ENCODE results near the gene ADAMTS13.
"Not testable (repeated sequence)": the region's sequence is repeated elsewhere in the genome, so short reads cannot be mapped to it uniquely, and the experiment has no call there.

The ADAMTS13 gene

GRCh38 chr9:133385452-133385851 lies 36.7 kb upstream of the ADAMTS13 start:
- no peak for DNase-seq (ENCODE audit: low read depth, low spot score)
- H3K4me3 ChIP-seq (ENCODE audit: low read depth, low read length): no peak overlapping the region
- in situ Hi-C loops (cut with HindIII; ENCODE audit: low sequenced_read_pairs): no loop called here
- TF ChIP-seq CTCF (IDR thresholded peaks at IDR 0.05; ENCODE audit: low read depth, low read length): no peak

- H3K4me3 ChIP-seq (ENCODE audit: low read depth, low read length): no peak overlapping the region
- TF ChIP-seq CTCF (IDR thresholded peaks at IDR 0.05; ENCODE audit: low read depth, low read length): no peak
- in situ Hi-C loops (cut with HindIII; ENCODE audit: low sequenced_read_pairs): no loop called here
- DNase-seq (ENCODE audit: low read depth, low spot score): no peak
Measured at GRCh38 chr9:133386338-133386737, 35.8 kb upstream of the ADAMTS13 start.

- TF ChIP-seq CTCF (IDR thresholded peaks at IDR 0.05; ENCODE audit: low read depth, low read length): no peak
- in situ Hi-C loops (cut with HindIII; ENCODE audit: low sequenced_read_pairs): no loop called here
- no peak overlapping the region for H3K4me3 ChIP-seq (ENCODE audit: low read depth, low read length)
- no peak for DNase-seq (ENCODE audit: low read depth, low spot score)
Measured at GRCh38 chr9:133387680-133388079, 34.5 kb upstream of the ADAMTS13 start.

GRCh38 chr9:133389025-133389557 lies 33.1 kb upstream of the ADAMTS13 start:
- H3K4me3 ChIP-seq (ENCODE audit: low read depth, low read length): no peak overlapping the region
- in situ Hi-C loops (cut with HindIII; ENCODE audit: low sequenced_read_pairs): no loop called here
- DNase-seq (ENCODE audit: low read depth, low spot score): no peak
- no peak for TF ChIP-seq CTCF (IDR thresholded peaks at IDR 0.05; ENCODE audit: low read depth, low read length)

GRCh38 chr9:133389562-133389961 lies 32.6 kb upstream of the ADAMTS13 start:
- no peak overlapping the region for H3K4me3 ChIP-seq (ENCODE audit: low read depth, low read length)
- DNase-seq (ENCODE audit: low read depth, low spot score): no peak
- no peak for TF ChIP-seq CTCF (IDR thresholded peaks at IDR 0.05; ENCODE audit: low read depth, low read length)
- in situ Hi-C loops (cut with HindIII; ENCODE audit: low sequenced_read_pairs): no loop called here

GRCh38 chr9:133390713-133391112 lies 31.5 kb upstream of the ADAMTS13 start:
- DNase-seq (ENCODE audit: low read depth, low spot score): no peak
- no peak for TF ChIP-seq CTCF (IDR thresholded peaks at IDR 0.05; ENCODE audit: low read depth, low read length)
- no peak overlapping the region for H3K4me3 ChIP-seq (ENCODE audit: low read depth, low read length)
- in situ Hi-C loops (cut with HindIII; ENCODE audit: low sequenced_read_pairs): no loop called here

GRCh38 chr9:133391449-133391848 lies 30.7 kb upstream of the ADAMTS13 start:
- DNase-seq (ENCODE audit: low read depth, low spot score); H3K4me3 ChIP-seq (ENCODE audit: low read depth, low read length); in situ Hi-C loops (cut with HindIII; ENCODE audit: low sequenced_read_pairs): not testable (repeated sequence)

GRCh38 chr9:133392308-133392707 lies 29.9 kb upstream of the ADAMTS13 start:
- in situ Hi-C loops (cut with HindIII; ENCODE audit: low sequenced_read_pairs); DNase-seq (ENCODE audit: low read depth, low spot score); H3K4me3 ChIP-seq (ENCODE audit: low read depth, low read length): not testable (repeated sequence)

All from astrocyte of the spinal cord (primary cell).